IMR-90 (cell line): ENCODE results near the gene ERVK3-1. TPM values are rescaled to one million over a fixed set of nuclear protein-coding genes. Genes with fewer than 3 reads are reported as not detected.
A peak's percentile ranks its signal among the peaks of the same experiment; 100 is the strongest.

Source experiments
- ATAC-seq: fragments of 200-7000 bp; cut with Tn5 transposase; 2 replicates; pipeline ENCODE4 v1.9.1; 2020; ENCODE audit warnings: low read depth, mild to moderate bottlenecking, moderate library complexity
- BruUV-seq: library from RNA; stranded (reverse); fragments of 400-500 nt; replicated peaks from 2 replicates; lab custom pipeline; 2021; lab: Mats Ljungman, UMichigan
- CTCF ChIA-PET: fragments of 300-600 bp; formaldehyde crosslinking; extraction: SDS; loops from one replicate; lab custom pipeline; 2021; ENCODE audit warnings: antibody characterized with exemption; lab: Yijun Ruan, JAX
- POLR2A ChIA-PET: fragments of 300-600 bp; sonication (Branson Sonifier 250); formaldehyde crosslinking; loops from one replicate; lab custom pipeline; 2022; ENCODE audit warnings: antibody characterized with exemption; ENCODE audit not compliant: unreplicated experiment; lab: Charles Lee
- DNase-seq: peaks from one replicate; pipeline ENCODE4 v3.0.0; 2013
- H2AFZ ChIP-seq: replicated peaks from 2 replicates; pipeline ENCODE3; 2013; ENCODE audit warnings: low read length, mild to moderate bottlenecking; ENCODE audit not compliant: poor library complexity
- H2AK5ac ChIP-seq: 2 replicates; pipeline ENCODE4 v1.6.1; 2013; ENCODE audit warnings: low read depth, low read length, inconsistent platforms
- H2AK9ac ChIP-seq: replicated peaks from 2 replicates; pipeline ENCODE3; 2013; ENCODE audit warnings: mild to moderate bottlenecking, low read depth, low read length, moderate library complexity; ENCODE audit not compliant: poor library complexity
- H2BK120ac ChIP-seq: 2 replicates; pipeline ENCODE4 v1.6.1; 2013; ENCODE audit warnings: low read depth, low read length, inconsistent platforms
- H2BK15ac ChIP-seq: 3 replicates; pipeline ENCODE4 v1.6.1; 2013; ENCODE audit warnings: low read depth, low read length, inconsistent platforms
- H2BK20ac ChIP-seq: 2 replicates; pipeline ENCODE4 v1.6.1; 2013; ENCODE audit warnings: low read depth, mild to moderate bottlenecking, inconsistent platforms, low read length, moderate library complexity
- H2BK5ac ChIP-seq: 2 replicates; pipeline ENCODE4 v1.6.1; 2013; ENCODE audit warnings: mild to moderate bottlenecking, low read depth, low read length, inconsistent platforms; ENCODE audit not compliant: poor library complexity, severe bottlenecking
- H3K14ac ChIP-seq: replicated peaks from 2 replicates; pipeline ENCODE4 v1.6.1; 2013; ENCODE audit warnings: low read depth, low read length, inconsistent platforms
- H3K18ac ChIP-seq: 2 replicates; pipeline ENCODE4 v1.6.1; 2013; ENCODE audit warnings: low read depth, low read length, control low read depth
- H3K23ac ChIP-seq: 2 replicates; pipeline ENCODE4 v1.6.1; 2013; ENCODE audit warnings: low read depth, low read length, inconsistent platforms
- H3K27ac ChIP-seq: 2 replicates; pipeline ENCODE4 v1.5.1; 2013; ENCODE audit warnings: mild to moderate bottlenecking, control low read depth, low read length; ENCODE audit not compliant: insufficient read depth
- H3K27me3 ChIP-seq: 2 replicates; pipeline ENCODE4 v1.6.1; 2013; ENCODE audit warnings: low read length; ENCODE audit not compliant: control insufficient read depth, insufficient read depth
- H3K36me3 ChIP-seq: 2 replicates; pipeline ENCODE4 v1.6.1; 2013; ENCODE audit warnings: low read length, mixed read lengths; ENCODE audit not compliant: control insufficient read depth, insufficient read depth
- H3K4ac ChIP-seq: 2 replicates; pipeline ENCODE4 v1.6.1; 2013; ENCODE audit warnings: low read depth, low read length, inconsistent platforms
- H3K4me1 ChIP-seq: 2 replicates; pipeline ENCODE4 v1.6.1; 2013; ENCODE audit warnings: low read length, mixed read lengths; ENCODE audit not compliant: control insufficient read depth, insufficient read depth
- H3K4me2 ChIP-seq: 2 replicates; pipeline ENCODE4 v1.6.1; 2013; ENCODE audit warnings: low read depth, mild to moderate bottlenecking, control low read depth, low read length, moderate library complexity
- H3K4me3 ChIP-seq: 2 replicates; pipeline ENCODE4 v1.5.1; 2013; ENCODE audit warnings: low read depth, mild to moderate bottlenecking, control low read depth, low read length, moderate library complexity; ENCODE audit not compliant: insufficient read depth
- H3K56ac ChIP-seq: 2 replicates; pipeline ENCODE4 v1.6.1; 2013; ENCODE audit warnings: low read length, inconsistent platforms; ENCODE audit not compliant: insufficient read depth; ENCODE audit errors: extremely low read depth
- H3K79me1 ChIP-seq, 2 experiments: 2 replicates each; pipeline ENCODE4 v1.6.1; 2013; ENCODE audit warnings: low read length in 2 of 2, inconsistent platforms in 1 of 2, low read depth in 1 of 2
- H3K9ac ChIP-seq: 2 replicates; pipeline ENCODE4 v1.6.1; 2013; ENCODE audit warnings: low read depth, low read length, control low read depth
- H3K9me1 ChIP-seq: 2 replicates; pipeline ENCODE4 v1.6.1; 2013; ENCODE audit warnings: low read length, inconsistent platforms; ENCODE audit not compliant: insufficient read depth
- H3K9me3 ChIP-seq: 2 replicates; pipeline ENCODE4 v1.6.1; 2013; ENCODE audit warnings: low read length; ENCODE audit not compliant: control insufficient read depth, insufficient read depth
- H4K20me1 ChIP-seq: 2 replicates; pipeline ENCODE4 v1.6.1; 2013; ENCODE audit warnings: low read length, inconsistent platforms; ENCODE audit not compliant: insufficient read depth
- H4K5ac ChIP-seq: 2 replicates; pipeline ENCODE4 v1.6.1; 2013; ENCODE audit warnings: mild to moderate bottlenecking, low read depth, low read length, control low read depth
- H4K8ac ChIP-seq, 2 experiments: 2 replicates each; pipeline ENCODE4 v1.6.1; 2013; ENCODE audit warnings: low read depth in 2 of 2, low read length in 2 of 2, control low read depth in 1 of 2, inconsistent platforms in 1 of 2
- H4K91ac ChIP-seq: 2 replicates; pipeline ENCODE4 v1.6.1; 2013; ENCODE audit warnings: low read depth, low read length, inconsistent platforms; ENCODE audit not compliant: insufficient read depth
- BHLHE40 ChIP-seq: fragments of 150-350 bp; IDR thresholded peaks from 2 replicates; pipeline ENCODE4 v1.6.1; 2016; ENCODE audit warnings: mild to moderate bottlenecking, low read depth, low read length
- MAFK ChIP-seq: IDR thresholded peaks from 2 replicates; pipeline ENCODE4 v1.6.1; 2012; ENCODE audit warnings: low read depth, low read length, improper control_type of control experiment
- MXI1 ChIP-seq: IDR thresholded peaks from 2 replicates; pipeline ENCODE4 v1.6.1; 2012; ENCODE audit warnings: low read depth, mild to moderate bottlenecking, low read length, moderate library complexity, borderline replicate concordance
- NFE2L2 ChIP-seq: fragments of 150-350 bp; IDR thresholded peaks from 2 replicates; pipeline ENCODE4 v1.6.1; 2016; ENCODE audit warnings: low read depth, mild to moderate bottlenecking, low read length
- POLR2A ChIP-seq: IDR thresholded peaks from 2 replicates; pipeline ENCODE4 v1.6.1; 2012; ENCODE audit warnings: mild to moderate bottlenecking, low read depth, low read length
- RAD21 ChIP-seq: IDR thresholded peaks from 2 replicates; pipeline ENCODE4 v1.6.1; 2012; ENCODE audit warnings: low read length, improper control_type of control experiment
- SMC3 ChIP-seq: fragments of 150-350 bp; IDR thresholded peaks from 2 replicates; pipeline ENCODE4 v1.6.1; 2016; ENCODE audit warnings: low read depth, mild to moderate bottlenecking, antibody characterized with exemption, low read length, moderate library complexity
- whole genome bisulfite sequencing, 2 experiments: methylation state at CpG; one replicate each; pipeline versions ENCODE4 v1.1.5 to v1.1.7; 2013; ENCODE audit warnings: missing lambda C conversion rate in 2 of 2; ENCODE audit not compliant: insufficient read length in 1 of 2; ENCODE audit errors: extremely low coverage in 2 of 2; 5-methylcytosine and 5-hydroxymethylcytosine counted together
- dilution Hi-C: fragments of 300-500 bp; cut with HindIII; formaldehyde crosslinking; loops from one replicate; pipeline ENCODE4 v1.14.3; 2018; ENCODE audit warnings: low sequenced_read_pairs; ENCODE audit not compliant: unreplicated experiment
- in situ Hi-C: fragments of 300-500 bp; cut with MboI; formaldehyde crosslinking; loops from 3 replicates; pipeline ENCODE4 v1.14.3; 2019; ENCODE audit warnings: low sequenced_read_pairs, inconsistent platforms, mixed read lengths
- intact Hi-C: fragments of 100-400 bp; cut with micrococcal nuclease; formaldehyde crosslinking; loops from 2 replicates; pipeline ENCODE4 v1.10.0; 2022
- polyA plus RNA-seq, 3 experiments: library from polyadenylated mRNA; depleted of rRNA; stranded (reverse); fragments of >200 nt; gene quantifications; 2 replicates each; pipeline ENCODE4 v1.2.3, GENCODE V29; 2012; ENCODE audit warnings: low replicate concordance in 1 of 3
- total RNA-seq: library from RNA; depleted of rRNA; stranded (reverse); fragments of >200 nt; gene quantifications from 2 replicates; pipeline ENCODE4 v1.2.3, GENCODE V29; 2012
- TF ChIP-seq, protein P1 (sequence below): fragments of 150-350 bp; IDR thresholded peaks from 2 replicates; pipeline ENCODE4 v1.6.1; 2016; ENCODE audit warnings: low read depth, mild to moderate bottlenecking, low read length, moderate library complexity, borderline replicate concordance

Gene ERVK3-1
- total and polyA plus RNA-seq, 2 of the 4 experiments (the other 2 are of a cell fraction), result 33.0 to 39.3 TPM

DNA sequence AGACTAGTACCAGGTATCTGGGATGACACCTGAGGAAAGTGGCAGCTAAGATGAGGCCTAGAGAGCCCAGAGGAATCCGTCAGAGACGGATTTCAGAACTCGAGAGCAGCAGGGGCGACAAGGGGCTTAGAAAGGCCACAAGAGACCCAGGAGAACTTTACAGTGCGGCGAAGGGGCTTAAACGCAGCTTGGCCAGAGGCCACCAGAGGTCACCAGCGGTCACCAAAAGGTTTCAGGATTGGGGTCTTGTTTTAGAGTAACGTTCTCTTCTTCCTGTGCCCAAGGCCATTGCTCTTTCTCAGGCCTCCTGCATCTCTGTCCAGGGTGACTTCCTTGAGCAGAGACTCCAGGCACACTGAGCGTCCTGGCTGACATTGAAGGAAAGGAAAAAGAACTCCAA lies 23.8 kb downstream of the ERVK3-1 start:
- H3K14ac ChIP-seq, result no peak overlapping the region
- no peak overlapping the region for H2AK5ac ChIP-seq
- no peak overlapping the region for H3K27ac ChIP-seq
- peaks cover 30 to 62% of the 10 kb centered on the region in 2 experiments for H3K79me1 ChIP-seq
- in situ Hi-C loops (no loop called here), dilution Hi-C loops (no loop called here), intact Hi-C loops (no loop called here)
- no peak overlapping the region for H4K8ac ChIP-seq
- no peak overlapping the region for H3K4ac ChIP-seq
- no peaks in the 10 kb centered on the region for H3K36me3 ChIP-seq
- no peak overlapping the region for H2BK15ac ChIP-seq
- no peak overlapping the region for H3K56ac ChIP-seq
- no peak overlapping the region for H2BK5ac ChIP-seq
- no peak overlapping the region for H3K4me3 ChIP-seq
- no peak overlapping the region for H4K91ac ChIP-seq
- BruUV-seq, result no TSS peak
- ChIA-PET POLR2A (no interaction called here), CTCF (no interaction called here)
- H4K5ac ChIP-seq, result no peak overlapping the region
- H3K9me1 ChIP-seq, result peaks cover 14% of the 10 kb centered on the region
- H3K23ac ChIP-seq, result no peak overlapping the region
- H3K4me2 ChIP-seq, result no peak overlapping the region
- no peak for DNase-seq
- H4K20me1 ChIP-seq, result peaks cover 5% of the 10 kb centered on the region; the same call in 1 of the 2 replicates
- no peak overlapping the region for H3K9ac ChIP-seq
- no peaks in the 10 kb centered on the region for H3K27me3 ChIP-seq
- H2BK120ac ChIP-seq, result no peak overlapping the region
- no peak overlapping the region for H2BK20ac ChIP-seq
- 64% methylated on average over 4 of the region's 10 CpGs; no CpG with 5 or more reads in 1 of the 2 experiments for WGBS, 2 experiments
- ATAC-seq, result no peak
- no peak overlapping the region for H3K18ac ChIP-seq
- TF ChIP-seq SMC3 (no peak), BHLHE40 (no peak), NFE2L2 (no peak), MXI1 (no peak), RAD21 (no peak), MAFK (no peak), POLR2A (no peak)
- TF ChIP-seq, protein P1, sequence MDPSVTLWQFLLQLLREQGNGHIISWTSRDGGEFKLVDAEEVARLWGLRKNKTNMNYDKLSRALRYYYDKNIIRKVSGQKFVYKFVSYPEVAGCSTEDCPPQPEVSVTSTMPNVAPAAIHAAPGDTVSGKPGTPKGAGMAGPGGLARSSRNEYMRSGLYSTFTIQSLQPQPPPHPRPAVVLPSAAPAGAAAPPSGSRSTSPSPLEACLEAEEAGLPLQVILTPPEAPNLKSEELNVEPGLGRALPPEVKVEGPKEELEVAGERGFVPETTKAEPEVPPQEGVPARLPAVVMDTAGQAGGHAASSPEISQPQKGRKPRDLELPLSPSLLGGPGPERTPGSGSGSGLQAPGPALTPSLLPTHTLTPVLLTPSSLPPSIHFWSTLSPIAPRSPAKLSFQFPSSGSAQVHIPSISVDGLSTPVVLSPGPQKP, result no peak
- H3K9me3 ChIP-seq, result no peaks in the 10 kb centered on the region
- H2AFZ ChIP-seq, result no peak overlapping the region
- H2AK9ac ChIP-seq, result peak overlapping the region; percentile 26
- H3K4me1 ChIP-seq, result peaks cover 2% of the 10 kb centered on the region; the same call in 1 of the 2 replicates
